ENCODE results near the gene OR56A3. TPM values are rescaled to one million over a fixed set of nuclear protein-coding genes. Genes with fewer than 3 reads are reported as not detected.

OR56A3 gene
- total RNA-seq, 4 donors from 2014 or later = not detected

DNA sequence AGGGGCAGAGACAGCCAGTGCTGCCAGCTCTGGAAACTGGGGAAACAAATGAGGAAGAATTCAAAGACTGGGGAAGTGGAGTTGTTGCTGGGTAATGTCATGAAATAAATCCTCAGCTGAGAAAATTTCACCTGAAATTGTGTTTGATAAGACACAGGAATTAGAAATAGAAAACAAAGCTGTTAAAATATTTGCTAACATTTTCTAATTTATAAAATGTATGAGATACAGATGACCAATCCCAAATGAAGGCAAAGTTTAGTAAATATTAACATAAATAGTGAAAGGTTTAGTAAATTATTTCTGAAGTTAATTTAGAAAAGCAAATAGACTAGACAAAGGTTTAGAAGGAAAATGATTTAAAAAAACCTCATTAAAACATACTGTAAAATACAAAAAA lies 26.3 kb downstream of the OR56A3 start, which contains the start of gene OR56A5:
Gene OR56A5 (minus strand): TSS at position 101 of the 400 bp plus-strand sequence. CDS start 0 bp downstream, at position 101.
- no peak for ATAC-seq (ENCODE audit: low FRiP score)
- no peak for DNase-seq (ENCODE audit: low spot score)
- TF ChIP-seq, protein P1, sequence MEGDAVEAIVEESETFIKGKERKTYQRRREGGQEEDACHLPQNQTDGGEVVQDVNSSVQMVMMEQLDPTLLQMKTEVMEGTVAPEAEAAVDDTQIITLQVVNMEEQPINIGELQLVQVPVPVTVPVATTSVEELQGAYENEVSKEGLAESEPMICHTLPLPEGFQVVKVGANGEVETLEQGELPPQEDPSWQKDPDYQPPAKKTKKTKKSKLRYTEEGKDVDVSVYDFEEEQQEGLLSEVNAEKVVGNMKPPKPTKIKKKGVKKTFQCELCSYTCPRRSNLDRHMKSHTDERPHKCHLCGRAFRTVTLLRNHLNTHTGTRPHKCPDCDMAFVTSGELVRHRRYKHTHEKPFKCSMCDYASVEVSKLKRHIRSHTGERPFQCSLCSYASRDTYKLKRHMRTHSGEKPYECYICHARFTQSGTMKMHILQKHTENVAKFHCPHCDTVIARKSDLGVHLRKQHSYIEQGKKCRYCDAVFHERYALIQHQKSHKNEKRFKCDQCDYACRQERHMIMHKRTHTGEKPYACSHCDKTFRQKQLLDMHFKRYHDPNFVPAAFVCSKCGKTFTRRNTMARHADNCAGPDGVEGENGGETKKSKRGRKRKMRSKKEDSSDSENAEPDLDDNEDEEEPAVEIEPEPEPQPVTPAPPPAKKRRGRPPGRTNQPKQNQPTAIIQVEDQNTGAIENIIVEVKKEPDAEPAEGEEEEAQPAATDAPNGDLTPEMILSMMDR (IDR thresholded peaks at IDR 0.05) = no peak

DNA sequence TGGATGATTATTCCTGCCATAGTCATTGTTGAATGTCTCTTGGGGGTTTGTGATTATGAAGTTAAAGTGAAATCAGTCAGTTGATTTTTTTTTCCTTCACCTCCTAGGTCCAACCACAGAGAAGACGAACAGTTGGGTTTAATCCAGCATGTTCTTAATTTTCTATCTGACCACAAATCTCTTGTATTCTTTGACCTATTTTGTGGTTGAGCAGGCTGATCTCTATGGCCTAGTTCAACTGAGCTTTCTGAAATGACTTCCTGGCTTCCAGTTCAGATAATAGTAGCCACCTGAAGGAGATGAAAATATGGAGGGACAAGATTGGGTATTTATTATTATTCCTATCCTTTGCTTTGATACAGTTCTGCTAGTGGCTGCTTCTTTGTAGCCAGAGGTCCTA lies 31.5 kb downstream of the OR56A3 start:
- DNase-seq (ENCODE audit: low spot score) (no peak), ATAC-seq (ENCODE audit: low FRiP score) (no peak)
- TF ChIP-seq, protein P1 (IDR thresholded peaks at IDR 0.05) = no peak

GRCh38 chr11:5983443-5983842 lies 41.4 kb downstream of the OR56A3 start:
- no peak for DNase-seq (ENCODE audit: low spot score)
- no peak for ATAC-seq (ENCODE audit: low FRiP score)

GRCh38 chr11:5986885-5987284 lies 44.8 kb downstream of the OR56A3 start, which contains the start of gene OR52L1:
OR52L1 (minus strand) TSS chr11:5986985; CDS start chr11:5986930, 55 bp downstream.
- TF ChIP-seq, protein P1 (IDR thresholded peaks at IDR 0.05) = no peak
- no peak for ATAC-seq (ENCODE audit: low FRiP score)
- no peak for DNase-seq (ENCODE audit: low spot score)

More at GRCh38 chr11:5983443-5983842, 41.4 kb downstream of the OR56A3 start:
- TF ChIP-seq, protein P1 (IDR thresholded peaks at IDR 0.05) = no peak

DNA sequence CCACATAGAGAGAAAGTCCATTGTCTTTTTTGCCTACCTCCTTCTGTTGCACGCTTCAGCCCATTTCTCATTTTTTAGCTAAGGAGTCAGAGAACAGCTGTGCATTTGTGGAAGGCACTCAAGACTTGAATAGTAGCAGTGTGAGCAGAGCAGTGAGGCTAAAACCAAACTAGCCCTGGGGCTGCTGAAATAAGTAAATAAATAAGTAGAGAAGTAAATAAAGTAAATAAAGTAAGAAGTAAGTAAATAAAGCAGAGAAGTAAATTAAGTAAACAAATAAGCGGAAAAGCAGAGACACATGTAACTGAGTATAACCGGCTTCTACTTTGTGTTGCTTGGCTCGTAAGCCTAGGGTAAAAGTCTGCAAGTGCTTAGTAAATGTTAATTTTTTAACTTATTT lies 47.2 kb downstream of the OR56A3 start:
- DNase-seq (ENCODE audit: low spot score) (no peak), ATAC-seq (ENCODE audit: low FRiP score) (no peak)
- TF ChIP-seq, protein P1 (IDR thresholded peaks at IDR 0.05) = no peak

DNA sequence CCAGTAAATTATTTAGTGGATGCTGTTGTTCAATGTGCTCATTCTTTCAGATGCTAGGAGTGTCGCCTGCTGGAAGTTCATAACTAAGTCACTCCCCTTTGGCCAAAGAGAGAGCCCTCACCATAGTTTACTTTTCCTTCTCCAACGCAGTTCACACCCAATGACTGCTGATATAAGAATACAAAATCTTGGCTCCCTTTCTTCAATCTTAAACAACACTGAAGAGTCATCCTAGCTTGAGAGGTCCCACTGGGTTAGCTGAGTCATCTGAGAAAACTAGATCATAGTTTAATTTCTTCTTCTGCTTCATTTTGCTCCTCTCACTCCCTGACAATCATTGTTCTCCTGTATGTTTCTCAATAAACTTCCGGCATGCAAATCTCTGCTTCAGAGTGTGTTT lies 50.1 kb downstream of the OR56A3 start:
- ATAC-seq (ENCODE audit: low FRiP score) = no peak
- TF ChIP-seq, protein P1 (IDR thresholded peaks at IDR 0.05) = no peak
- no peak for DNase-seq (ENCODE audit: low spot score)

GRCh38 chr11:5992604-5993251 lies 50.7 kb downstream of the OR56A3 start:
- TF ChIP-seq, protein P1 (IDR thresholded peaks at IDR 0.05) = no peak
- ATAC-seq (ENCODE audit: low FRiP score) = no peak
- DNase-seq (ENCODE audit: low spot score) = no peak
